HG03060 (cell line): ENCODE data around the gene LAMTOR1.
A peak's percentile ranks its signal among the peaks of the same experiment; 100 is the strongest.
"Not testable (repeated sequence)": the region's sequence is repeated elsewhere in the genome, so short reads cannot be mapped to it uniquely, and the experiment has no call there.

Experiments
- ATAC-seq: cut with Tn5 transposase; IDR thresholded peaks from one replicate; pipeline ENCODE4 v1.9.1; 2021; ENCODE audit warnings: low read depth, moderate number of reproducible peaks; ENCODE audit not compliant: unreplicated experiment

Gene LAMTOR1

GRCh38 chr11:72102946-72103753 is at the start of gene LAMTOR1:
Gene LAMTOR1 (minus strand): TSS chr11:72103297. CDS start chr11:72103224, 73 bp downstream.
- ATAC-seq = peak; percentile 61

GRCh38 chr11:72150882-72151281 is 47.8 kb upstream of the LAMTOR1 start:
- no peak for ATAC-seq

GRCh38 chr11:72146625-72147024 is 43.5 kb upstream of the LAMTOR1 start:
- ATAC-seq = no peak

- no peak for ATAC-seq
These were observed 41.9 kb upstream of the LAMTOR1 start for GRCh38 chr11:72144807-72145565.

GRCh38 chr11:72142543-72142942 is 39.4 kb upstream of the LAMTOR1 start:
- ATAC-seq = not testable (repeated sequence)

- ATAC-seq = not testable (repeated sequence)
These were observed 39.0 kb upstream of the LAMTOR1 start for GRCh38 chr11:72142086-72142485.

GRCh38 chr11:72141066-72141465 is 38.0 kb upstream of the LAMTOR1 start:
- ATAC-seq = no peak

- no peak for ATAC-seq
These were observed 37.6 kb upstream of the LAMTOR1 start for GRCh38 chr11:72140661-72141060.

- ATAC-seq = no peak
These were observed 36.4 kb upstream of the LAMTOR1 start for GRCh38 chr11:72139500-72139899.

GRCh38 chr11:72138821-72139390 is 35.8 kb upstream of the LAMTOR1 start:
- no peak for ATAC-seq

GRCh38 chr11:72136684-72137262 is 33.7 kb upstream of the LAMTOR1 start:
- no peak for ATAC-seq

GRCh38 chr11:72135891-72136683 is 33.0 kb upstream of the LAMTOR1 start:
- ATAC-seq = no peak

- ATAC-seq = not testable (repeated sequence)
These were observed 32.4 kb upstream of the LAMTOR1 start, which contains the start of gene FOLR3 for GRCh38 chr11:72135473-72135872. Gene FOLR3 (plus strand): TSS chr11:72135725. CDS start chr11:72135953, 228 bp downstream.

- ATAC-seq = no peak
These were observed 29.5 kb upstream of the LAMTOR1 start for GRCh38 chr11:72132646-72133045.

- ATAC-seq = no peak
These were observed 26.3 kb upstream of the LAMTOR1 start for GRCh38 chr11:72129381-72129780.

- no peak for ATAC-seq
These were observed 24.8 kb upstream of the LAMTOR1 start for GRCh38 chr11:72127923-72128322.

GRCh38 chr11:72125956-72126355 is 22.9 kb upstream of the LAMTOR1 start:
- no peak for ATAC-seq

- ATAC-seq = no peak
These were observed 20.9 kb upstream of the LAMTOR1 start for GRCh38 chr11:72124046-72124445.

- no peak for ATAC-seq
These were observed 20.1 kb upstream of the LAMTOR1 start for GRCh38 chr11:72123117-72123653.

- ATAC-seq = no peak
These were observed 19.5 kb upstream of the LAMTOR1 start for GRCh38 chr11:72122607-72123006.
